ENCODE data around the gene NOTCH4.
"Not testable (repeated sequence)": the region's sequence is repeated elsewhere in the genome, so short reads cannot be mapped to it uniquely, and the experiment has no call there.

GRCh38 chr6:32193096-32193495, 30.8 kb downstream of the NOTCH4 start:
- TF ChIP-seq POLR2A (IDR thresholded peaks at IDR 0.05; ENCODE audit: low read length); GATA1 (IDR thresholded peaks at IDR 0.05; ENCODE audit: low read depth, low read length): not testable (repeated sequence)
